ENCODE results near the gene F2.

F2 gene

GRCh38 chr11:46675288-46675851 lies 43.6 kb upstream of the F2 start:
- no peak for TF ChIP-seq CTCF (IDR thresholded peaks at IDR 0.05; ENCODE audit: extremely low read depth, insufficient read depth, missing control alignments)
- in situ Hi-C loops (cut with MboI; ENCODE audit: low pct_unique_long_range_greater_than_20kb, low sequenced_read_pairs, unreplicated experiment) = no loop called here
- no peak for DNase-seq (ENCODE audit: low spot score)

- no peak for TF ChIP-seq CTCF (IDR thresholded peaks at IDR 0.05; ENCODE audit: extremely low read depth, insufficient read depth, missing control alignments)
- in situ Hi-C loops (cut with MboI; ENCODE audit: low pct_unique_long_range_greater_than_20kb, low sequenced_read_pairs, unreplicated experiment) = no loop called here
- DNase-seq (ENCODE audit: low spot score) = no peak
These were observed 43.1 kb upstream of the F2 start for GRCh38 chr11:46675949-46676348.

- no peak for DNase-seq (ENCODE audit: low spot score)
- in situ Hi-C loops (cut with MboI; ENCODE audit: low pct_unique_long_range_greater_than_20kb, low sequenced_read_pairs, unreplicated experiment) = no loop called here
- TF ChIP-seq CTCF (IDR thresholded peaks at IDR 0.05; ENCODE audit: extremely low read depth, insufficient read depth, missing control alignments) = no peak
These were observed 42.4 kb upstream of the F2 start for GRCh38 chr11:46676436-46677158.

- DNase-seq (ENCODE audit: low spot score) = no peak
- no peak for TF ChIP-seq CTCF (IDR thresholded peaks at IDR 0.05; ENCODE audit: extremely low read depth, insufficient read depth, missing control alignments)
- in situ Hi-C loops (cut with MboI; ENCODE audit: low pct_unique_long_range_greater_than_20kb, low sequenced_read_pairs, unreplicated experiment) = no loop called here
These were observed 41.8 kb upstream of the F2 start for GRCh38 chr11:46677169-46677568.

- DNase-seq (ENCODE audit: low spot score) = no peak
- no peak for TF ChIP-seq CTCF (IDR thresholded peaks at IDR 0.05; ENCODE audit: extremely low read depth, insufficient read depth, missing control alignments)
- in situ Hi-C loops (cut with MboI; ENCODE audit: low pct_unique_long_range_greater_than_20kb, low sequenced_read_pairs, unreplicated experiment) = no loop called here
These were observed 40.8 kb upstream of the F2 start for GRCh38 chr11:46677991-46678740.

- DNase-seq (ENCODE audit: low spot score) = no peak
- in situ Hi-C loops (cut with MboI; ENCODE audit: low pct_unique_long_range_greater_than_20kb, low sequenced_read_pairs, unreplicated experiment) = no loop called here
- TF ChIP-seq CTCF (IDR thresholded peaks at IDR 0.05; ENCODE audit: extremely low read depth, insufficient read depth, missing control alignments) = no peak
These were observed 40.3 kb upstream of the F2 start for GRCh38 chr11:46678741-46679130.
